Transverse colon (tissue), 4 donors: ENCODE measurements around the gene UTY. TPM values are rescaled to one million over a fixed set of nuclear protein-coding genes. Genes with fewer than 3 reads are reported as not detected.

ENCODE experiments used
- DNase-seq: peaks from one replicate; pipeline ENCODE4 v3.0.0-alpha.2; 2019
- H3K27ac ChIP-seq, 4 donors: fragments of 200-600 bp; sonication (generic); 2 replicates each; pipeline ENCODE4 v1.5.1; 2016 to 2018; ENCODE audit warnings: inconsistent platforms in 4 of 4
- H3K27me3 ChIP-seq: fragments of 200-600 bp; sonication (generic); 2 replicates; pipeline ENCODE4 v1.5.1; 2017; ENCODE audit warnings: inconsistent platforms
- H3K36me3 ChIP-seq, 4 donors: fragments of 200-600 bp; sonication (generic); 2 replicates each; pipeline ENCODE4 v1.5.1; 2017 to 2019; ENCODE audit warnings: inconsistent platforms in 4 of 4
- H3K4me1 ChIP-seq, 4 donors: fragments of 200-600 bp; sonication (generic); 2 replicates each; pipeline ENCODE4 v1.5.1; 2017 to 2020; ENCODE audit warnings: inconsistent platforms in 4 of 4
- H3K4me3 ChIP-seq, 4 donors: fragments of 200-600 bp; sonication (generic); 1 replicate in 1 of 4; 2 replicates in 3 of 4; pipeline versions ENCODE4 v1.5.1 to v1.6.1; 2017 to 2019; ENCODE audit warnings: inconsistent platforms in 4 of 4
- H3K9me3 ChIP-seq, 2 donors: fragments of 200-600 bp; sonication (generic); 2 replicates each; pipeline ENCODE4 v1.5.1; 2017 to 2019; ENCODE audit warnings: inconsistent platforms in 2 of 2
- EP300 ChIP-seq: sonication (generic); formaldehyde crosslinking; IDR thresholded peaks from one replicate; pipeline ENCODE4 v1.6.1; 2017; ENCODE audit warnings: antibody characterized with exemption, low read depth
- POLR2A ChIP-seq: fragments of 450-650 bp; IDR thresholded peaks from one replicate; pipeline ENCODE4 v1.6.1; 2016; ENCODE audit warnings: antibody characterized with exemption, mild to moderate bottlenecking, moderate library complexity
- POLR2AphosphoS5 ChIP-seq, 3 donors: sonication (generic); formaldehyde crosslinking; IDR thresholded peaks; one replicate each; pipeline ENCODE4 v1.6.1; 2016; ENCODE audit warnings: antibody characterized with exemption in 3 of 3
- WGBS, 2 donors: methylation state at CpG; one replicate each; pipeline ENCODE4 v1.1.5; 2018; ENCODE audit warnings: low coverage in 1 of 2; 5-methylcytosine and 5-hydroxymethylcytosine counted together
- in situ Hi-C, 4 donors: fragments of 200-750 bp; cut with MboI; loops; one replicate each; pipeline versions ENCODE4 v1.15.0 to v1.15.1; 2017; ENCODE audit warnings: low sequenced_read_pairs in 3 of 4, low pct_ligation_motif_present in 1 of 4, low pct_unique_long_range_greater_than_20kb in 1 of 4
- intact Hi-C: fragments of 100-400 bp; cut with DNase I; formaldehyde crosslinking; loops from one replicate; pipeline ENCODE4 v1.15.1; 2023; ENCODE audit warnings: low total_unique reads
- total RNA-seq, 4 donors: library from RNA; depleted of rRNA; stranded (reverse); fragments of >200 nt; gene quantifications; one replicate each; pipeline ENCODE4 v1.1.0, GENCODE V29; 2016
- TF ChIP-seq, protein P1 (sequence below), 5 experiments: fragments of 200-600 bp in 3 of 5; fragments of 450-650 bp in 2 of 5; sonication (generic) in 3 of 5; IDR thresholded peaks; 1 replicate in 2 of 5; 2 replicates in 3 of 5; pipeline ENCODE4 v1.5.1; 2016 to 2017; ENCODE audit warnings: antibody characterized with exemption in 5 of 5, inconsistent platforms in 3 of 5, mild to moderate bottlenecking in 2 of 5, moderate library complexity in 1 of 5

UTY gene
- total RNA-seq, 4 donors from 2014 or later, result 50.8 to 137 TPM; not detected in 2

DNA sequence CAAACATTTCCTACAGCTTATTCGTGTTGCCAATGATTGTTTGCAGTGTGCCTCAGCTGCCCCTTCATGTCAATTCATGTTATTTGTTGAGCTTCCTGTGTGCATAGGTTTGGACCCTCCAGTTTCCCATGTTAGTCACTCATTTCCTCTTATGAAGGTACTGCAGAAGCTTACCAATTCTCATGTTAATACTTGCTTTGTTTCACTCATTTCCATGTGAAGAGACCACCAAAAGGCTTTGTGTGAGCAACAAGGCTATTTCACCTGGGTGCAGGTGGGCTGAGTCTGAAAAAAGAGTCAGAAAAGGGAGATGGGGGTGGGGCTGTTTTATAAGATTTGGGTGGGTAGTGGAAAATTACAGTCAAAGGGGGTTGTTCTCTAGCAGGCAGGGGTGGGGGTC is 274.6 kb downstream of the UTY start:
- 40% methylated on average over 1 of the region's 1 CpG; no CpG with 5 or more reads in 1 of the 2 donors for WGBS, 2 donors
- intact Hi-C loops, result no loop called here
- Histone ChIP-seq H3K36me3 (no peaks in the 10 kb centered on the region), H3K27ac (no peak overlapping the region), H3K4me1 (no peaks in the 10 kb centered on the region), H3K27me3 (no peaks in the 10 kb centered on the region), H3K4me3 (no peak overlapping the region), H3K9me3 (no peaks in the 10 kb centered on the region)
- in situ Hi-C loops, result no loop called here
- no peak for DNase-seq
- TF ChIP-seq POLR2AphosphoS5 (IDR thresholded peaks at IDR 0.05), result no peak
- no peak for TF ChIP-seq EP300
- no peak for TF ChIP-seq POLR2A
- TF ChIP-seq, protein P1, sequence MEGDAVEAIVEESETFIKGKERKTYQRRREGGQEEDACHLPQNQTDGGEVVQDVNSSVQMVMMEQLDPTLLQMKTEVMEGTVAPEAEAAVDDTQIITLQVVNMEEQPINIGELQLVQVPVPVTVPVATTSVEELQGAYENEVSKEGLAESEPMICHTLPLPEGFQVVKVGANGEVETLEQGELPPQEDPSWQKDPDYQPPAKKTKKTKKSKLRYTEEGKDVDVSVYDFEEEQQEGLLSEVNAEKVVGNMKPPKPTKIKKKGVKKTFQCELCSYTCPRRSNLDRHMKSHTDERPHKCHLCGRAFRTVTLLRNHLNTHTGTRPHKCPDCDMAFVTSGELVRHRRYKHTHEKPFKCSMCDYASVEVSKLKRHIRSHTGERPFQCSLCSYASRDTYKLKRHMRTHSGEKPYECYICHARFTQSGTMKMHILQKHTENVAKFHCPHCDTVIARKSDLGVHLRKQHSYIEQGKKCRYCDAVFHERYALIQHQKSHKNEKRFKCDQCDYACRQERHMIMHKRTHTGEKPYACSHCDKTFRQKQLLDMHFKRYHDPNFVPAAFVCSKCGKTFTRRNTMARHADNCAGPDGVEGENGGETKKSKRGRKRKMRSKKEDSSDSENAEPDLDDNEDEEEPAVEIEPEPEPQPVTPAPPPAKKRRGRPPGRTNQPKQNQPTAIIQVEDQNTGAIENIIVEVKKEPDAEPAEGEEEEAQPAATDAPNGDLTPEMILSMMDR (IDR thresholded peaks at IDR 0.05), result no peak

Other genes starting within 250 kb of the UTY start
- gene TMSB4Y, start 223.9 kb upstream of the UTY start, total RNA-seq, result 1 to 10 TPM in 2 of 4 donors, not detected in 2; 7.6 to 9.0 TPM